Stimulated activated naive CD8-positive, alpha-beta T cell treated with anti-CD3 and anti-CD28 coated beads, Interleukin-15, Interleukin-2, amounts not matched to agents 100 ng/mL and 50 ng/mL, for 24 hours (primary cell): Measurements from ENCODE around the gene WRAP73.

Experiments used
- H3K27ac Mint-ChIP-seq: one replicate; pipeline ENCODE4 v1.8.0; 2021; ENCODE audit warnings: mild to moderate bottlenecking, mixed read lengths
- H3K27me3 Mint-ChIP-seq: one replicate; pipeline ENCODE4 v1.8.0; 2021; ENCODE audit warnings: mixed read lengths
- H3K36me3 Mint-ChIP-seq: one replicate; pipeline ENCODE4 v1.8.0; 2021; ENCODE audit warnings: low read depth, mixed read lengths
- H3K4me1 Mint-ChIP-seq: one replicate; pipeline ENCODE4 v1.8.0; 2021; ENCODE audit warnings: low read depth, mixed read lengths
- H3K4me3 Mint-ChIP-seq: one replicate; pipeline ENCODE4 v1.8.0; 2021; ENCODE audit warnings: mild to moderate bottlenecking, mixed read lengths
- H3K9me3 Mint-ChIP-seq: one replicate; pipeline ENCODE4 v1.8.0; 2021; ENCODE audit warnings: mixed read lengths

WRAP73 gene

DNA sequence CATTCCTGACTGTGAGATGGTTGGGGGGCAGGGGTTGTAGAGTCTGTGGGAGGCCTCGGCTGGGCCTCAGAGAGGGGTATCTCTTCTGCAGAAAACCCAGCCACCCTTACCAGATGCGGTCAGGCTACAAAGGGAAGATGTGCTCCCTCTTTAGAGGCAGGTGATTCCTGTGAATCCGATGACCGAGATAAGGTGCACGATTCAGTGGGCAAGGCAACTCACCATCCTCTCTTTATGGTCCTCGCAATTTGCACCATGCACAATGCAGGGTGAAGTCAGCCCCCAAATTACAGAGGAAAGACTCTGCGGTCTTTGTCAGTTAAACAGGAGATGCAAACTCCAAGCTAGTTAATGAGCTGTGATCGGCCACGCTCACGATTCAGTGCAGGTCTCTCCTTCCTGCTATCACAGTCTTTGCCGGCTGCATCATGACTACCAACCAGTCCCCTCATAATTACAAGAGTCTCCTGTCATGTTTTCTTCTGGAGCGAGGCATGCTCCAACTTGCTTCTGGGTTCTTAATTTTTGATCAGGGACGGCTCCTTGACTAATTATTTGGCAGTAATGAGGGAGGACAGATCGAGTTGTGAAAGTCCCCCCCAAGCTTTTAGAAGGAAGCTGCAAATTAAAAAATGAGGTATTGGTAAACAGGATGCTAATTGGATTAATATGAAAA, 14.9 kb upstream of the WRAP73 start:
- H3K4me3 Mint-ChIP-seq = no peak overlapping the region
- H3K4me1 Mint-ChIP-seq = peaks cover 4% of the 10 kb centered on the region
- H3K9me3 Mint-ChIP-seq = no peaks in the 10 kb centered on the region
- H3K27me3 Mint-ChIP-seq = peaks cover 8% of the 10 kb centered on the region
- H3K27ac Mint-ChIP-seq = no peak overlapping the region
- no peaks in the 10 kb centered on the region for H3K36me3 Mint-ChIP-seq

DNA sequence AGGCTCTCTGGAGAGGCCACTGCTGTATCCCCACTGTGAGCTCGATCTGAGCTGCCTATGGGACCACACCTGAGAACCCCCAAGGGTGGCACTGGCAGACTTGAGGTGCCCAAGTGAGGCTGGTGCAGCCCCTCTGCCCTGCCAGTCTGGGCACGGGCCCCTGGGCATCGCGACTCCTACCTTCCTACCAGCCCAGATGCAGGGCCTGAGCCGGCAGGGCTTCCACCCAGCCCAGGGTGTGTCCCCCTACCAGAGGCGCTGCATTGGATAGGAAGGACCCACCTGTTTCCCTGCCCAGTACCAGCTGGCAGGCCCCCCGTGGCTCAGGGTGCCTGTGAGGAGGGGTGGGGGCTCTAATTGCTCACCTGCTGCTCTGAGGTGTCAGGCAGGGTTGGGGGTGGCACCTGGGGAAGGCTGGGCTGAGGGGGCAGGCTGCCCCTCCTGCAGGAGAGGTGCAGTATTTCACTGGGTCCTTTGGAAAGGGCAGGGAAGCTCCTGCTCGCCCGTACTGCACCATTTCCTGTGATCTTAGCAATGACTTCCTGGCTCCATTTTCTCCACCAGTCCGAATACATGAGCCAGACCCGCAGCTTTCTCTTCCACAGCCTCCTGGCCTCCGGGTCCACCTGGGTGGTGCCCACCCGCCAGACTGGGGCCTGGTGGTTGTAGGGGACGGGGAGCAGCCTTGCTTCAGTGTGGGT, 14.2 kb upstream of the WRAP73 start:
- Mint-ChIP-seq H3K27me3 (peaks cover 10% of the 10 kb centered on the region), H3K36me3 (no peaks in the 10 kb centered on the region), H3K4me1 (peaks cover 4% of the 10 kb centered on the region), H3K9me3 (no peaks in the 10 kb centered on the region), H3K27ac (no peak overlapping the region), H3K4me3 (no peak overlapping the region)

DNA sequence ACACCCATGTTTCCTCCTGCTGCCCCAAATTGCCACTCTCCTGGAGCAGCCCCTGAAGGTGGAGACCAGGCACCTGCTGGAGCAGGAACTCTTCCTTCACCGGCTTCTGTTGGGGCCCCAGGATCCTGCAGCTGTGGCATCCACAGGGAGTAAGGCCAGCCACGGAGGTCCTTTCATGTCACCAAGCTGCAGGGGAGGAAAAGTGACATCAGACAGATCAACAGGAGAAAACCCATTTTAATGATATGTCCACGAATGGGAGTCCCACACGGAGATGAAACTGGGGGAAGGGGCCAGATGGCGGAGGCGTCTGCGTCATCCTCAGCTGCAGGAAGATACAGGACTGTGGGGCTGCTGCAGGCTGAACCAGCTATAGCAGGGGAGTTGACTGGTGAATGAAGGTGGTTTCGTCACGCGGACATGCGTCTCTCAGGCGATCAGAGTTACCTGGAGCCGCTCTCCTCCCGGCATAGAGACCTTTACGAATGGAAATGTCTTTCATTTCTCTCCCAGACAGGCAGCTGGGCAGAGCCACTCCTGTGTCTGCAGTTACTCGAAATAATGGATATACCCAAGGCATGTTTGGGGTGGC, 12.3 kb upstream of the WRAP73 start:
- Mint-ChIP-seq H3K4me3 (no peak overlapping the region), H3K27ac (no peak overlapping the region), H3K27me3 (peaks cover 22% of the 10 kb centered on the region), H3K4me1 (peaks cover 4% of the 10 kb centered on the region), H3K9me3 (no peaks in the 10 kb centered on the region), H3K36me3 (no peaks in the 10 kb centered on the region)

DNA sequence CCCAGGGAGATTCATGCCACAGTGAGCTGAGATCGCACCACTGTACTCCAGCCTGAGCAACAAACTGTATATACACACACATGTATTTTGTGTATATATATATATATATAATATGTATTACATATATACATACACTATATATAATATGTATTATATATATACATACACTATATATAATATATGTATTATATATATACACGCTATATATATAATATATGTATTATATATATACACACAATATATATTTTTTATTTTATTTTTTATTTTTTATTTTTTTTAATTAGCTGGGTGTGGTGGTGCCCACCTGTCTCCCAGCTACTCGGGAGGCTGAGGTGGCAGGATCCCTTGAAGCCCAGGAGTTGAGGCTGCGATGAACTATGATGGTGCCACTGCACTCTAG, 11.7 kb upstream of the WRAP73 start:
- no peak overlapping the region for H3K4me3 Mint-ChIP-seq
- peaks cover 4% of the 10 kb centered on the region for H3K4me1 Mint-ChIP-seq
- H3K9me3 Mint-ChIP-seq = no peaks in the 10 kb centered on the region
- no peak overlapping the region for H3K27ac Mint-ChIP-seq
- H3K27me3 Mint-ChIP-seq = peaks cover 28% of the 10 kb centered on the region
- H3K36me3 Mint-ChIP-seq = no peaks in the 10 kb centered on the region

DNA sequence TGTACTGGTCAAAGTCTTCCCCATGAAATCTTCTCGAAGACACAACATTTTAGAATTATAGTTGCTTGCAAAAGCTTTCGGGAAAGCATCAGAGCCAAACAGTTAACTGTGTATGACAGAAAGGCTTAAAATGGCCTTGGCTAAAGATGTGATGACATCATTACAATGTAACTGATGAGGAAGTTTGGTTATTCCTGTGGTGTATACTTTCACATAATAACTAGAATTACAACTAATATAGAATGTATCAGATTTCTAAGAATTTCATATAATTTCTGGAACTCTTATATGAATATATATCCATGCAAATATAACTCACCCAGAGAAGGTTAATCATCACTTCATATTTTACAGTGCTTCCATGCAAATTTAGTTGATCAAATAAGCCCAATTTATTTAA, 10.8 kb upstream of the WRAP73 start:
- H3K27ac Mint-ChIP-seq = no peak overlapping the region
- H3K4me3 Mint-ChIP-seq = no peak overlapping the region
- no peaks in the 10 kb centered on the region for H3K36me3 Mint-ChIP-seq
- H3K9me3 Mint-ChIP-seq = no peaks in the 10 kb centered on the region
- H3K27me3 Mint-ChIP-seq = peaks cover 35% of the 10 kb centered on the region
- peaks cover 8% of the 10 kb centered on the region for H3K4me1 Mint-ChIP-seq

DNA sequence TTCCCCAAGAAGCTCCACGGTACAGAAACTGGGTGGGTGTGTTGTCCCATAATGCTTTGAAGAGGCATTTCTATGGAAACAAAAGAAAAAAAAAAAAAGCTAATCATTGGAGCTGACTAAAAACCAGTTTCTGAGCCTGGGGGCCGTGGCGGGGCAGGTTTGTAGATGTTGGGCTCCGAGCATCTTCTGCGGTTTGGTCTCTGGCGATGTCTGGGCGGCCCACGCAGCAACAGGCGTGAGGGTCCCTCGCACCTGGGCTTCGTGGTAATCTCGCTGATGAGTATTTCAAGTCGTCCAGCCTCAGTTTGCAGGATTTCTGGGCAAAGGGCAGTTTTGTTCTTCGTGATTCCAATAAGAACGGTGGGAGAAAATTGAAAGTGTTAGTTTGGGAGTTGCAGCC, 9.2 kb upstream of the WRAP73 start:
- H3K4me1 Mint-ChIP-seq = peaks cover 8% of the 10 kb centered on the region
- peaks cover 47% of the 10 kb centered on the region for H3K27me3 Mint-ChIP-seq
- H3K9me3 Mint-ChIP-seq = no peaks in the 10 kb centered on the region
- H3K36me3 Mint-ChIP-seq = no peaks in the 10 kb centered on the region
- no peak overlapping the region for H3K27ac Mint-ChIP-seq
- no peak overlapping the region for H3K4me3 Mint-ChIP-seq

DNA sequence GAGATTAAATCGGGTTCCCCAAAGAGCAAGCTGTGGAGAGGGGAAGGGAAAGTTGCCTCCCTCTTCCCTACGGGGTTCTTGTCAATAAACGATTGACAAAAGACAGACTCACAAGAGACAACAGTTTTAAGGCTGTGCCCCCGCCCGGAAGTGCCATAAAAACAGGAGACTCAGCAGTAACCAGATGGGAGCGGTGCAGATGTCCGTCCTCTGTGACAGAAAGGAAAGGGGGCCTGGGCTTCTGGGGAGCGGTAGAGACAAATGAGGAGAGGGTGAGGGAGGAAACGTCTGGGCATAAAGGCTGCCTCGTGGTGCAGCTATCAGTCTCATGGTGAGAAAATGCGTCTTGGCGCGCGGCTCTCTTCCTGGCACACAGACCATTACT, 8.3 kb upstream of the WRAP73 start:
- H3K4me1 Mint-ChIP-seq = peaks cover 8% of the 10 kb centered on the region
- H3K9me3 Mint-ChIP-seq = no peaks in the 10 kb centered on the region
- no peak overlapping the region for H3K4me3 Mint-ChIP-seq
- H3K27me3 Mint-ChIP-seq = peaks cover 55% of the 10 kb centered on the region
- no peaks in the 10 kb centered on the region for H3K36me3 Mint-ChIP-seq
- no peak overlapping the region for H3K27ac Mint-ChIP-seq

DNA sequence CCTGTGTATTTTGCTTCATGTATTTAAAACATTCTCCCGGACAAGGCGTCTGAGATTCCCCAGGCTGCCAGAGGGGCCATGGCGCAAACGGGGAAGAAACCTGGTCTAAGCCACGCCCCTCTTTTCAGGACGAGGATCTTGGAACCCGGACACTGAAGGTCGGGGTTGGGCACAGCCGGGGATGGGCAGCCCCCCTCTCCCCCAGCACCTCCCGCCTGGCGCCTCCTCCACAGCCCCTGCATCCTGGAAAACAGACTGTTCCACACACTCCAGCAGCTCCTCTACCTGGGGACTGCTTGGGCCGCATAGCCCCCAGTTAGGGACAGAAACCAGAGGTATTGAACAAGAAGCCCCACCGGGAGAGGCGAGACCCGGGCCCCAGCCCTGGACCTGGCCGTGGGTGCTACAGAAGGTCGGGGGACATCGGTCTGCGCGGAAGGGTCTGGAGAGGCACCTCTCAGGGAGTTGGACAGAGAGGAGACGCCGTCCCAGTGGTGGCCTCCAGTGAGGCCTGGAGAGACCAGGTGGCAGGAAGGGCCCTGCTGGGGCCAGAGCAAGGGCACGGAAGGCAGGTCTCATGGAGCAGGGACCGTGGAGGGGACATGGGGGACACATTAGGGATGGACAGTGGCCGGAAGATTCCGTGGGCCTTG, 7.8 kb upstream of the WRAP73 start:
- H3K9me3 Mint-ChIP-seq = no peaks in the 10 kb centered on the region
- H3K4me3 Mint-ChIP-seq = no peak overlapping the region
- no peaks in the 10 kb centered on the region for H3K36me3 Mint-ChIP-seq
- no peak overlapping the region for H3K27ac Mint-ChIP-seq
- peaks cover 8% of the 10 kb centered on the region for H3K4me1 Mint-ChIP-seq
- peaks cover 57% of the 10 kb centered on the region for H3K27me3 Mint-ChIP-seq

DNA sequence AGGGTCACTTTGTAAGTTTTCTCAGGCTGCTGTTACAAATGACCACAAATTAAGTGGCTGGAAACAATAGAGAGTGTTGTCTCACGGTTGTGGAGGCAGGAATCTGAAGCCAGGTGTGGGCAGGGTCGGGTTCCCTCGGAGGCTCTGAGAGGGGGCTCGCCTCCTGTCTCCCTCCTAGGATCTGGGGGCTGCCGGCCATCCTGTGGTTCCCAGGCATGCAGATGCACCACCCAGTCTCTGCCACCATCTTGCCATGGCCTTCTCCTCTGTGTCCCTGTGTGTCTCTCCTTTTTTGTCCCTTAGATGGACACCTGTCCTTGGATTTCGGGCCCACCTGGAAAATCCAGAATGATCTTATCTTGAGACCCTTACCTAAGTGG, 7.2 kb upstream of the WRAP73 start:
- H3K27me3 Mint-ChIP-seq = peaks cover 55% of the 10 kb centered on the region
- H3K9me3 Mint-ChIP-seq = no peaks in the 10 kb centered on the region
- no peak overlapping the region for H3K4me3 Mint-ChIP-seq
- H3K36me3 Mint-ChIP-seq = no peaks in the 10 kb centered on the region
- no peak overlapping the region for H3K27ac Mint-ChIP-seq
- peaks cover 8% of the 10 kb centered on the region for H3K4me1 Mint-ChIP-seq

DNA sequence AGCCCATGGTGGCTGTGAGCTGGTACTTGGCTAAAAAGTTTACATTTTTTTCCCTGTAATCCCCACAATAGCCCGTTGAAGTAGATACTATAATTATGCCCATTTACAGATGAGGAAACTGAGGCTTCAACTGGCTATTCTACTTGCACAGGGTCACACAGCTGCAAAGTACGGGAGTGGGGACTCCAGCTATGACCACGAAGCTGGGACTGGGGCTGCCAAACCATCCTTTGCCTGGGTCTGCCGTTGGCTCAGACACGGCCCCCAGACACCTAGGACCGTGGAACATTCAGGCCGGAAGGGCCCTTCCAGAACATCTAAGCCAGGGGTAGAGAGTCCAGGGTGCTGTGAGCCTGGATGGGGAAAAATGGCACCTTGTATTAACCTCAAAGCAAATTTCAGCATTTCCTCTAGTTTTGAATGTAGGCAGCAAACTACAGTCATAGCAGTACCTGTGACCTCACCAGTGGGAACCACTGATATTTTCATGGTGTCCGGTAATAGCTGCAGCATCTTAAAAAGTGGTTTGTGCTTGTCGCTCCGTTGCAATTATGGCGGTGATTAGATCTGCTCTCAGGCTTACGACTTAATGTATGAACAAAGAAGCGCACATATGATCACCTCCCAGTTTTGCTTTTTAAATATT, 6.7 kb upstream of the WRAP73 start:
- H3K27ac Mint-ChIP-seq = no peak overlapping the region
- H3K36me3 Mint-ChIP-seq = no peaks in the 10 kb centered on the region
- peaks cover 8% of the 10 kb centered on the region for H3K4me1 Mint-ChIP-seq
- H3K27me3 Mint-ChIP-seq = peaks cover 53% of the 10 kb centered on the region
- no peaks in the 10 kb centered on the region for H3K9me3 Mint-ChIP-seq
- H3K4me3 Mint-ChIP-seq = no peak overlapping the region

DNA sequence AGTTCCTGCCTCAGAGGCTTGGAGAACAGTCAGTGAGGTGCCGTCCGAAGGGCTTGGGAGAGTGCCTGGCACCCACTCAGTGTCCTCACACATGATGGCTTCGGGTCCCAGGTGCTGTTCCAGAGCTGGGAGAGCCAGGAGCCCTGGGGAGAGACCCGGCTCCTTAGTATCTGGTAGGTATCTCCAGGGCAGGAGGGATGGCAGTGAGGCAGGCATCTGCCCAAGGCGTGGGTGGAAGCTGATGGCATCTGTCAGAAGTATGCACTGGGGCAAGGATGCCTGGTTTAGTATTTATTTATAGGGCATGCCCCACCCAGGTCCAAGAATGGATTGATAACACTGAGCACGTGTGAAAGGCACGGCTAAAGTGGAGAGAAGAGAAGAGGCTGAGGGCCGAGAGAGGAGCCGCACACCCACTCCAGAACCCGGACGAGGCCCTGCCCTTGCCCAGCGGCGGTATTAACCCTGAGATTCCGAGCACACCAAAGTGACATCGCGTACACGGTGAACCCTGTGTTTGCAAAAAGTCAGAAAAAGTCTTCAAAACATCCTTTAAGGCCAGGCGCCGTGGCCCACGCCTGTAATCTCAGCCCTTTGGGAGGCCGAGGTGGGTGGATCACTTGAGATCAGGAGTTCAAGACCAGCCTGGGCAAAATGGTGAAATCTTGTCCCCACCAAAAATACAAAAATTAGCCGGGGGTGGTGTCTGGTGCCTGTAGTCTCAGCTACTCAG, 4.8 kb upstream of the WRAP73 start:
- no peaks in the 10 kb centered on the region for H3K36me3 Mint-ChIP-seq
- no peak overlapping the region for H3K27ac Mint-ChIP-seq
- H3K4me1 Mint-ChIP-seq = peaks cover 19% of the 10 kb centered on the region
- H3K9me3 Mint-ChIP-seq = no peaks in the 10 kb centered on the region
- H3K4me3 Mint-ChIP-seq = no peak overlapping the region
- peaks cover 56% of the 10 kb centered on the region for H3K27me3 Mint-ChIP-seq

DNA sequence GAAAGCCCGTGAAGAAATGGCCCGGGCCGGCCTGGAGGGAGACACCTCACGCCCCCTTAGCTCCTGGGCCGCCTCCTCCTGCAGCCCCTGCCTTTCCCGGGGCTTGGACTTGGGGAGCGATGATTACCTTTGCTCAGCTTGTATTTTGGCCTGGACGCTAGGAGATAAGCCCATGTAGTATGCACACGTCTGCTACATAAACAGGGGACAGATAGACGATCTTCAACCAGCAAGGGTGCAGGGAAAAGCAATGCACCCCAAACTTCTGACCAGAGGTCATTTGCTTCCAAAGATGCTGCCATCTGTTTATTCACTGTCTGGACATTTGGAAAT, 3.3 kb upstream of the WRAP73 start:
- H3K4me3 Mint-ChIP-seq = peak overlapping the region; percentile 22
- H3K27me3 Mint-ChIP-seq = peaks cover 49% of the 10 kb centered on the region
- peaks cover 29% of the 10 kb centered on the region for H3K4me1 Mint-ChIP-seq
- H3K27ac Mint-ChIP-seq = no peak overlapping the region
- H3K36me3 Mint-ChIP-seq = no peaks in the 10 kb centered on the region
- no peaks in the 10 kb centered on the region for H3K9me3 Mint-ChIP-seq

DNA sequence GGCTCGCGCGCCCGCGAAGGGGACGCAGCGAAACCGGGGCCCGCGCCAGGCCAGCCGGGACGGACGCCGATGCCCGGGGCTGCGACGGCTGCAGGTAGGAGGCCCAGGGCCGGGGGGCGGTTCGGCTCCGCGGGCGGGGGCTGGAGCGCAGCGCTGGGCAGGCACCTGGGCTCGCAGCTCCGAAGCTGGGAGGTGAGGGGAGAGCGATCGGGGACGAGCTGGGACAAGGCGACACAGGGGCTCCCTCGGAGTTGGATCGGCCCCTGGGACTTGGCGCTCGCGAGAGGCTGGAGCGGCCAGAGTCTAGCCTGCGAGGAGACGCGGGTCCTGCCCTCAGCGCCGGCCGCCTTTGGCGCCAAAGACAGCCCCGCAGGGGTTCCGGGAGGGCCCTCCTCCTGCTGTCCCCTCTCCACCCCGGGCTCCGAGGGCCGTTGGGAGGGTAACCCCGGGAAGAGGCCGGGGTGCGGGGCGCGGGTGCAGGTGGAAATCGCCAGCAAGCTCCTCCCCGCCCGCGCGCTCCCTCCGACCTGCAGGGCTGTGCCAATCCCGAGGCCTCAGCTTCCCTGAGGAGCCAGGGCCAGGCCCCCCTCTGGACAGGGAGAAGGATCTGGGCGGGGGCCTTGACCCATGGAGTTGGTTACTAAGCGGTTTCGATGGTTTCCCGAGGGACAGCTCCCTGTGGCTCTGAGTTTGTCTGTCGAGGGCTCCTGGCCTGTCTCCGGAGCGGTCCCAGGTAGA, 2.8 kb upstream of the WRAP73 start:
- Mint-ChIP-seq H3K36me3 (no peaks in the 10 kb centered on the region), H3K4me1 (peaks cover 32% of the 10 kb centered on the region), H3K27me3 (peaks cover 44% of the 10 kb centered on the region), H3K9me3 (no peaks in the 10 kb centered on the region), H3K27ac (no peak overlapping the region), H3K4me3 (no peak overlapping the region)

DNA sequence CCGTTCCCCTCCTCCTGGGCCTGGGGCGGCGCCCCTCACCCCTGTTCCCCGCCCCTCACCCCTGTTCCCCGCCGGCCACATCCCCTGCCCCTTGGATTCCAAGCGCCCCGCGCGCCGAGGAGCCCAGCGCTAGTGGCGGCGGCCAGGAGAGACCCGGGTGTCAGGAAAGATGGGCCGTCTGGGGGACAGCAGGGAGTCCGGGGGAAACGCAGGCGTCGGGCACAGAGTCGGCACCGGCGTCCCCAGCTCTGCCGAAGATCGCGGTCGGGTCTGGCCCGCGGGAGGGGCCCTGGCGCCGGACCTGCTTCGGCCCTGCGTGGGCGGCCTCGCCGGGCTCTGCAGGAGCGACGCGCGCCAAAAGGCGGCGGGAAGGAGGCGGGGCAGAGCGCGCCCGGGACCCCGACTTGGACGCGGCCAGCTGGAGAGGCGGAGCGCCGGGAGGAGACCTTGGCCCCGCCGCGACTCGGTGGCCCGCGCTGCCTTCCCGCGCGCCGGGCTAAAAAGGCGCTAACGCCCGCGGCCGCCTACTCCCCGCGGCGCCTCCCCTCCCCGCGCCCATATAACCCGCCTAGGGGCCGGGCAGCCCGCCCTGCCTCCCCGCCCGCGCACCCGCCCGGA, 2.1 kb upstream of the WRAP73 start, which contains the start of gene TP73:
Gene TP73 (plus strand): TSS at position 587 of the 618 bp plus-strand sequence. CDS start 29,850 bp downstream, outside the sequence.
- peaks cover 40% of the 10 kb centered on the region for H3K27me3 Mint-ChIP-seq
- no peaks in the 10 kb centered on the region for H3K9me3 Mint-ChIP-seq
- peaks cover 3% of the 10 kb centered on the region for H3K36me3 Mint-ChIP-seq
- H3K27ac Mint-ChIP-seq = no peak within 1 kb of the TSS
- peaks cover 32% of the 10 kb centered on the region for H3K4me1 Mint-ChIP-seq
- H3K4me3 Mint-ChIP-seq = peak within 1 kb of the TSS; percentile 39
